Stimulated activated CD8-positive, alpha-beta memory T cell treated with anti-CD3 and anti-CD28 coated beads, Interleukin-12 subunit alpha, Interleukin-12 subunit beta, amount 100 ng/mL, for 4 hours (primary cell): ENCODE measurements around the gene PPCS.
"Not testable (repeated sequence)": the region's sequence is repeated elsewhere in the genome, so short reads cannot be mapped to it uniquely, and the experiment has no call there.

ENCODE experiments used
- DNase-seq: peaks from one replicate; pipeline ENCODE4 v3.0.0-alpha.2; 2020; ENCODE audit warnings: low read depth

Gene PPCS

GRCh38 chr1:42453386-42453785 is 3.0 kb upstream of the PPCS start:
- DNase-seq: no peak

GRCh38 chr1:42454403-42454802 is 1.9 kb upstream of the PPCS start:
- DNase-seq: no peak

GRCh38 chr1:42456754-42457089 is 379 bp downstream of the PPCS start:
- peak; percentile 46 for DNase-seq

- no peak for DNase-seq
Measured at GRCh38 chr1:42461196-42461595, 4.9 kb downstream of the PPCS start.

GRCh38 chr1:42462828-42463763 is 6.8 kb downstream of the PPCS start, which contains the start of gene CCDC30:
CCDC30 (plus strand) TSS chr1:42463286; CDS start chr1:42480552, 17,266 bp downstream.
- DNase-seq: peak; percentile 90

GRCh38 chr1:42463921-42464320 is 7.6 kb downstream of the PPCS start:
- no peak for DNase-seq

GRCh38 chr1:42466030-42466429 is 9.7 kb downstream of the PPCS start:
- no peak for DNase-seq

- no peak for DNase-seq
Measured at GRCh38 chr1:42469727-42470126, 13.4 kb downstream of the PPCS start.

GRCh38 chr1:42476605-42477004 is 20.3 kb downstream of the PPCS start:
- no peak for DNase-seq

- not testable (repeated sequence) for DNase-seq
Measured at GRCh38 chr1:42477354-42477753, 21.0 kb downstream of the PPCS start.

GRCh38 chr1:42477775-42478174 is 21.4 kb downstream of the PPCS start:
- no peak for DNase-seq

- no peak for DNase-seq
Measured at GRCh38 chr1:42479621-42480020, 23.3 kb downstream of the PPCS start.

- DNase-seq: no peak
Measured at GRCh38 chr1:42480921-42481320, 24.6 kb downstream of the PPCS start.

GRCh38 chr1:42482635-42483153 is 26.4 kb downstream of the PPCS start:
- no peak for DNase-seq

- no peak for DNase-seq
Measured at GRCh38 chr1:42484382-42484781, 28.0 kb downstream of the PPCS start.

GRCh38 chr1:42490237-42490636 is 33.9 kb downstream of the PPCS start:
- no peak for DNase-seq

- DNase-seq: not testable (repeated sequence)
Measured at GRCh38 chr1:42502031-42502430, 45.7 kb downstream of the PPCS start.

- DNase-seq: no peak
Measured at GRCh38 chr1:42504535-42505128, 48.3 kb downstream of the PPCS start.

GRCh38 chr1:42506576-42506975 is 50.2 kb downstream of the PPCS start:
- DNase-seq: no peak
